CD4-positive, alpha-beta T cell treated with Interferon gamma for 1 hour (primary cell): Measurements from ENCODE around the gene SLC1A2.

Experiments
- DNase-seq: peaks from one replicate; pipeline ENCODE4 v3.0.0-alpha.2; 2020

SLC1A2 gene

DNA sequence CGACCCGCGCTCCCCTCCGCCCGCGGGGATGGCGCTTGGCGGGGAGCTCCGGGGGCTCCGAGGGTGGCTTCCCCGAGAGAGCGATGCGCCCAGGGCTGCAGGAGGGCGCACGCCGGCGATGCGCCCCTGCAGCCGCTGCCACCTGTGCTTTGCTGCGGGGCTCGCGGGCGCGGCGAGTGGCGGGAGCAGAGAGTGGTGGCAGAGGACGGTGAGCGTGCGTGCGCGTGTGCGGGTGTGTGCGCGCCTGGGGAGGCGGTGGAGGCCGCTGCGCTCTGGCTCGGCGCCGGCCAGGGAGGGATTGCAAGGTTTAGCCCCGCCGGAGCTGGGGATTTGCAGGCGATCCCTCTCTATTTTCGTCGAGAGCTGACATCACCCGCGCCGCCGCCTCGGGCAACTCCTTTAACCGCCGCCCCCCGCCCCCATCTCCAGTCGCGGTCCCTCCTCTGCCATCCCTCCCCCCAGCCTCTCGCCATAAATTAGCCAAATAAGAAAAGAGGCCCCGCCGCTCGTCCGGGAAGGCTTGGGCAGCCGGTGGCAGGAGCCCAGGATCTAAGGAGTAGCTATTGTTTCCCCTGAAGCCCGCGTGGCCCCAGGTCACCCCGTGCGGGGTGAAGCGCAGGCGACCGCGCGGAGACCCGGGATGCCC, at the start of gene SLC1A2:
Gene SLC1A2, minus strand, starts transcription at position 375 of the 646 bp plus-strand sequence. CDS start 592 bp downstream, outside the sequence.
- no peak for DNase-seq

DNA sequence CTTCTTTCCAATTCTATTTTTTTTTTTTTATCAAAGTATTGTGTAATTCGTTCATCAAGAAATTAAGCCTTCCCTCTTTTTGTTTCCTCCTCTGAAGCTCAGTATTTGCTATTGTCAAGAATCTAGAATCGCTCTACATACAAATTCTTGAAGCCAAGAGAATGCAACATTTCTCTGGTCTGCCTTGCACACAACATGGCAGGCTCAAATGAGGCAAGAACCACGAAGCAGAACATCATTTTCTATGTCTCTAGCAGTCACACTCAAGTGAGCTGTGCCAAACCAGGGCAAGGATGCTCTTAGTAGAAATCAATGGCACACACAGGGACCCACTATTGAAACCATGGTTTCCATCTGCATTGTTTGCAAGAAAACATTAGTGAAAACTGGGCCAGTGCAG, 46.7 kb upstream of the SLC1A2 start:
- DNase-seq = no peak

DNA sequence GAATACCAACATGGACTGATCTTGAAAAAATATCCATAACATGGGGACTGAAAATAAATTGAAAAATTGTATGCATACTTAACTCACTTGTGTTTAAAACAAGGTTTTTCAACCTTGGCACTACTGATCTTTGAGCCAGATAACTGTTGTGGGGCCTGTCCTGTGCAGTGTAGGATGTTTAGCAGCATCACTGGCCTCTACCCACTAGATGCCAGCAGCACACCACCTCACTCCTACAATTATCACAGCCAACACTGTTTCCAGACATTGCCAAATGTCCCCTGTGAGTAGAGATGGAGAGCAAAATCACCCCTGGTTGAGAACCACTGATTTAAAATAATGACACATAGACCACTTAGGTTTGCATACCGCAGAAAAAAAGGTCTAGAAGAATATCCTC, 45.0 kb upstream of the SLC1A2 start:
- no peak for DNase-seq

DNA sequence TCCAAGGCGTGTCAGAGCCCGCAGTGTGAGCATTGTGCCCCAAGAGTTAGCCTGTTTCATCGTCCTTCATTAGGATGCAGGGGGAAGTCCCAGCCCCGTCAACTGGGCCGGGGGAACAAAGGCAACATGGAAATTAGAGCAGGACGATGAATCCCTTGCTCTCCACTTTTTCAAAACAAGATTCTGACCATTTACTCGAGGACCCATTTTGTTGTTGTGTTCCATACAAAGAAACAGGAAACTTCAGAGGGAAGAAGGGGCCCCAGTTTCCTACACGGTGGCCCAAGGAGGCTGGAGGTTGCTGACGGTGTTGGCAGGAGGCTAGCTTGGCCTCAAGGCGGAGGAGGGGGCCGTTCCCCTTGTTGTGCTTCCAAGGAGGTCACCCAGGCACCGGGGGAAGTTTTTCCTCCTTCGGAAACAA, 44.0 kb upstream of the SLC1A2 start:
- no peak for DNase-seq

DNA sequence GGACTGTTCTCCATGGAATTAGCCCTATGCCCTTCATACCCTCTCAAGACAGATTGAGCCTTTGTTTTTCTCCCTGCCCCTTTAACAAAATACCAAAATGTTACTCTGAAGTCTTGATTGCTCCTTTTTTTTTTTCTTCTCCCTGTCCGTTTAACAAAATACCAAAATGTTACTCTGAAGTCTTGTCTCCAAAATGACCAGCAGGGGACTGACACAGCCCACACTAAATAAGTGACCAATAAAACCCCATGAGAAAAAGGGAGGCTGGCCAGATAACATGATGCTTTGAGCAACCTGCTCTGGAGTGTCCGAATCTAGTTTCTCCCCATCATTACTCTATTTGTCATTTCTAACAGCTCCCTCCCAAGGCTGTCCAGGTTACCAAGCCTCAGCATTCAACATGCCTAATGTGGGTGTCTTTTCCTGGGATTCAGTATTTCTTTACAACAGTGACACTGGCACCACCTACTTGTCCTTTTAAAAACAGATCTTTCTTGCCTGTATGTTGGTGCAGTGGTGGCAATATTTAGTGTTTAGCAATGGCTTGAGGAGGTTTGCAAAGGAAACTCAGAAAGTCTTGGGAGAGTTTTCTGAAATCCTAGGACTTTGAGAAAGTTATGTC, 42.7 kb upstream of the SLC1A2 start:
- no peak for DNase-seq

DNA sequence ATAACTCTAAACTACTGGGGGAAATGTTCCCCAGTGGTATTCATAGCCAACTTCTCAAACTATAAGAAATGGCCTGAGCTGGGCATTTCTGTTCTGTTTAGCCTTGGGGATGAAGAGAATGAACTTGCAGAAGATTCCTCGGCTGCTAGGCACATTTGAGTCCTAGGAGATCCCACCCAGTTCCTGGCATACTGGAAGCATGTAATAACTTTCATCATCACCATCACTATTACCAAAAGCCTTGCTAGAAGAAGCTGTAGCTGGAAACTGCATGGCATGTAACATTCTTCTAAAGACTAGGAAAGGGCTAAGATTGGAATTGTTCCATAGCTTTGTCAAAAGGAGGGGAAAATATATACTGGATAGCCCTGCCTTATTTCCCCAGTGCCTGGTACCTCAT, 40.1 kb upstream of the SLC1A2 start:
- no peak for DNase-seq

DNA sequence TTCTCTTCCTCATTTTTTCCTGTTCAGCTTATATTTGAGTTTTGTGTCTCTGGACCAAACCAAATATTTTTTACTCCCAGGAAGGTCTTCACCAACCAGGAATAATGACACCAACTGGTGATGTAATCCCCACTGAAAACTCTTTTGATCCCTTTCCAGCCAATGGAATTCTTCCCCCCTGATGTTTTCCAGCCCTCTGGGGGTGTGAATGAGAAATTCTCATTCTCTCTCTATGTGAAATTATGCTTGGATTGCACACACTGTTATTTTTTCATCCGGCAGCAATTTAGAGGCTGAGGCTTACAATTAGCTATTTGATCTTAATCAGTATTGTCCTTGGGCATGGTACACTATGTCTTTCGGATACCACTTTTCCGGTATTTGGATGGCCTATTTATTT, 39.5 kb upstream of the SLC1A2 start:
- DNase-seq = no peak

DNA sequence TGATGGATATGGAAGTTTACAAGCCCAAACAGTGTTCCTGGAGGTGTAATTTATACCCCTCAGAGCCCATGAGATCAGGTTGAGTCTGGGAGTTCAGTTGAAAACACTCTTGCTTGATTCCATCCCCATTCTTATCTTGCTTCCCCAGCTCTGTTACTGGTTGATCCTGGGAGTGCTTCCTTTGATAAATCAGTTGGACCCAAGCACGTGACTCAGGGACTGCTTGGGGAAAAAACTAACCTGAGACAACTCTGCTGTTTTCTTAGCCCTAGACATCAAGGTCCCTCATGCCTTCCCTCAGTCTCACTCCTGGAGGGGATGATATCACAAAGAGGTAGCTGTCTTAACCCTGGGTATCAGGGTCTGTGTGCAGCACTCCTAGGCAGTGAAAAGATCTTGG, 35.0 kb upstream of the SLC1A2 start:
- no peak for DNase-seq

DNA sequence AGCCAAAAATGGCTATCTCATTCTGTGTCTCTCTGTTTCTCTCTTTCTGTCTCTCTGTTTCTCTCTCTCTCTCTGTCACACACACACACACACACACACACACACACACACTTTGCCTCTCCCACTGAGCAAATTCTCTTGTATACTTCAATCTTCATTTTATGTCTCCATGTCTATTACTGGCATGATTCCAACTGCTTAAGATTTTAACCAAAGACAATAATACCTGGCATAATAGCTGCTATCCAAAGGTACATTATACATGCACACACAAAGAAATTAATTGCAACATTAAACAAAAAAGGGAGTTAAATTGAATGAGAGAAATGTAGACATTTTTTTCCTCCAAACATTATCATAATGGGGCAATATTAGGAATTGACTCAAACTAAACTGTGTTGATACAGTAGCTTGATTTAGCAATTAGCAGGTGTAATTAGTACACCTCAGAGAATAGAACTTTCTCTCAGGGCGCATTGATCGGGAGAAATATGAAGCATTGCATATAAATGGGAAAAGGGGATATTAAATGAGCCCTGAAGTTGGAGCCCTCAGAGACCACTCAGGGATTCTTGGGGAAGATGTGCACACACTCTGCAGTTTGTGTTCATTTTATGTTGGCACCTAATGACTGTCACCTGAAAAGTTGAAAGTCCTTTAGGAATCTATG, 17.4 kb upstream of the SLC1A2 start:
- no peak for DNase-seq

DNA sequence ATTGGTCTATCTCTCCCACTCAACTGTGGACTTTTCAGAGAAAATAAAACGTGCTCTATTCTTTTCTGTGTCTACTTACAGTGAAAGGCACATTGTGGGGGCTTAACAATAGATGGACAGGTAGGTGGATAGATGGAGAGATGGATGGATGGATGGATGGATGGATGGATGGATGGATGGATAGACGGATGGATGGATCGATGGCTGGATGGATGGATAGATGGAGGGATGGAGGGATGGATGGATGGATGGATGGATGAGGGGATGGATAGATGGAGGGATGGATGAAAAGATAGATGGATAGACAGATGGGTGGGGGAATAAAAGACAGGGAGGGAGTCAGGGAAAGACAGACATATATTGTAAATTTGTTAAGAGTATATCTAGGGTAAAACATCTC, 14.2 kb upstream of the SLC1A2 start:
- DNase-seq = no peak

DNA sequence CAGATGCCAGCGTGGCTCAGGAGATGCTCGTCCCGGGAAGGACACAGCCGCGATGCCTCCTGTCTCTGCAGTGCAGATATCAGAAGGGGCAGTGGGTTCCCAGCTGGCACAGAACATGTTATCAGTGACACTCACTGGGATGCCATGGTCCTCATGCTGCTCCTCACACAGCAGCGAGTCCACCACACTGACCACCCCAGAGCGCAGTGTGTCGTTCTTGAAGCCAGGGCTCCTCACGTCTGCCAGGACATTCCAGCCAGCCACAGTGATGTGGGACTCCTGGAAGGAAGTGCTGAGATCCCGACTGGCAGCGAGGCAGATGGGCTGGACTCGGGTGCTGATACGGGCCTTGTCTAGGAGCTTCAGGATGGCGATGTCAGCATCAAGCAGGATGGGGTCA, 13.1 kb upstream of the SLC1A2 start:
- DNase-seq = no peak

DNA sequence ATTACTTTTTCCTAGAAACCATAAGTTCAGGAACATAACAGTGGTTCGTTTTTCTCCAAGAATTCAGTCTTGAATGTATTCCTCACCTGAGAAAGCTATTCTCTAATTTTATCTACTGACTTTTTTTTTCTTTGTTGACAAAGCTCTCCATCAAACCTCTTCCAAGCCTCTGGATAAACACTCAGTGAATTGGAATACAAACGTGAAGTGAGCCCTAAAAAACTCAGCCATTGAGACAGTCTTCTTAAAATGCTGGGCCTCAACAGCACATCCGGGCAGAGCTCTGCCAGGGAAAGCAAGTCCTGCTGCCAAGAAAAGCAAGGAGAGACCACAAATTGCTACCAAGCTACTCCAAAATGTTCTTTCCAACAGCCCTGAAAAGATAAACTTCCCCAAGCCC, 7.7 kb upstream of the SLC1A2 start:
- no peak for DNase-seq

DNA sequence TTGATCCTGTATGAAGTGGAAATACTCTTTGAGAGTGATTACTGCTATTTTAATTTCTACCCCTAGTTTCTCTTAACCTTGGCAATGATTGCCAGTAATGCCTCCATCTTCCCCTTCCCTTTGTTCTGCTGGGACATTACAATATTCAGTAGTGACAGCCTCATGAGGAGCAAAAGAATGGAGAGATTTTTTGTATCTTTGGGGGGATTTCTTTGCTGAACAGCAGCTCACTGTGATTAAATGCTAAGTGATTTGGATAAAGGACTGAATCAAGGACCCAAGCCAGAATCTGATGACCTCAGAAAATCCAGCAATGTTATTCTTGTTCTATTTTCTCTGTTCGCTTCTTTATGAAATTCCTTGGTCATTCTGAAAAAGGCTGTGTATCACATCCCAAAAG, 7.0 kb upstream of the SLC1A2 start:
- no peak for DNase-seq

DNA sequence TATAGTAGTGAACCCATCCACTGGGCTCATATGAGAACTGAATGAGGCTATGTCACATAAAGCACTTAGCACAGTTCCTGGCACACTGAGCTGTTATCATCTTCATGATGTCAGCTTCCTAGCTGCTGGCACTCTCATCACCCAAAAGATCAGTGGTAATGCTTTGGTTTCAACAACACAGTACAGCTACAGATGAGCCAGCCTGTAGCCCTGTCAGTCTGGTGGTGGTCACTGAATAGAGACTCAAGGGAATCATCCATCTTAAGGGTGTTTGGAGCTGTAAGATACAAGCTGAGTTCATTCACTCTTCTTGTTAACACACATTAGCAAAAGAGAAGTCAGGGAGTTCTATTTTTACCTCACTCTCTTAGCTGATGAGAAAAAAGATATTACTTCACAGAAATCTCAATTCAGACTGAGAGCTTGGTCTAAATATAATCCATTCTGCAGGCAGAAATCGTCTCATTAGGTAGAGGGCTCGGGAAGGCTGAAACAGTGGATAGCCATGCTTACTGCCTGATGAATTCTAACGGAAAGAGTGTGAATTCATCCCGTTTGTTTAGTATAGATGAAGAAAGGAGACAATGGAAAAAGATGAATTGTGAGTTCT, 6.3 kb upstream of the SLC1A2 start:
- DNase-seq = no peak

DNA sequence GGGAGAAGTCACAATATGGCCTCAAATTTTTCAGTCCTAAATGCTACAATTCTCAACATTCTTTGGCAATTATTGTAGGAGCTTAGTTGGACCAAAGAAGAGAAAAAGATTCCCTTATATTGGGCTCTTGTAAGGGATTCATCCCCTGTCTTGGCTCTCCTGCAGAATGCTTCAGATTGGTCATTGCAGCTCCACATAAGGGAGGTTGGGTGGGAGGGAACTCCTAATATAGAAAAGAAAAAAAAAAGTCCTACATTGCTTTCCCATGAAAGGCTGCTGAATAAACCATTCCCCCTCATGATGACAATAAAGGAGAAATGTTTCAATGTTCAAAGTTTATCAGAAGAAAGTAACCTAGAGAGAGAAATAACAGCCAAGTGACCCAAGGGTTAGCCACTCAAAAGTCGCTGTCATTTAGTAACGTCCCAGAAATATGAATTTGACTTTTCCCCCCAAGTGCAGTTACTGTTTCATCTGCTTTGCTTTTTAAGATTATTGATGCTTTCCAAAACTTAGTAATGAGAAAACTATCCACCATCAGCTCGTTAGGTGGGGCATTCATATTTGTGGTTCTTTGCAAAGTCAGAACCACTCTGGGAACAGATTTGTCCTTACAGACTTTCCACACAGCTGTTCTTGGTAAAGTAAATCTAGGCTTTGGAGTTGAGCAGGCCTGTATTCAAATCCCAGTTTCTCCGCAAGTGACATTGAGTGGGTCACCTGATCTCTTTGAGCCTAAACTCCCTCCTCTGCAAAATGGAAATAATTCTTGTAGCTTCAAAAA, 5.0 kb upstream of the SLC1A2 start:
- DNase-seq = no peak

DNA sequence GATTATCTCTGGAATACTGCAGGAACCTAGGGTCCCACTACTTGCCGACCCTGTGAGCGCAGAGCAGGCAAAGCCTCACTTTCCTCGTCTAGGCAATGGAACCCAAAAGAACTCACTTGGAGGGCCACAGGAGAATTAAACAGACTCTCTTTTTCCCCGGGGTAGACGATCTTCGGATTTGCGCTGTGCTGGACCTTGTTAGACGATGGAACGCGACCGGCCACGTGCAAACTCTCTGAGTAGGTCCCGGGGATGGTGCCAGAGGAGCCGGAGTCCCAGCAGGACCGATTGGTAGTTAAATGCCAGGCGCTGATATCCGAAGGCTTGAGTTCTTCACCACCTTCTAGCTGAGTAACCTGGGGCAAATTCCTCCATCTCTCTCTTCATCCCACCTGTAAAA, 1.0 kb upstream of the SLC1A2 start:
- DNase-seq = no peak

DNA sequence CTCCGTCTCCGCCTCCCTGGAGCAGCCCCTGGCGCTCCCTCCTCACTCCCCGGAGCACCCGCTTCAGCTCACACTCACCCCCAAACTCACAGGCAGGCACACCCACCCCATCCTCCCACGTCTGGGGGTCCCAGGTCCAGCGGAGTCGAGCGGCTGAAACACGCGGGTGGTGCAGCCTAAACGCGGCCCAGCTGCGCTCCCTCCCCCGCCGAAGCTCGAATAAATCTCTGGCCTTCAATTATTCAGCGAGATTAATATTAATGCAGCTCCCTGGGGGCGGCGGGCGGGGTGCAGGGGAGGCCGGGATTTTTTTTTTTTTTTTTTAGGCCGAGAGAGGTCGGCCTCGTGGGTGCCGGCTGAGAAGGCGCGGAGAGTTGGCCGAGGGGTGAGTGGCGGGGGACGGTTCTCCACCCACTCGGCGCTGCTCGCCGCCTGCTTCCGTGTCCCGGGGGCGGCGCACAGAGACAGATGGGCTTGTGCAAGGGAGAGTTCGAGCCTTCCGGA, 524 bp upstream of the SLC1A2 start:
- DNase-seq = no peak

DNA sequence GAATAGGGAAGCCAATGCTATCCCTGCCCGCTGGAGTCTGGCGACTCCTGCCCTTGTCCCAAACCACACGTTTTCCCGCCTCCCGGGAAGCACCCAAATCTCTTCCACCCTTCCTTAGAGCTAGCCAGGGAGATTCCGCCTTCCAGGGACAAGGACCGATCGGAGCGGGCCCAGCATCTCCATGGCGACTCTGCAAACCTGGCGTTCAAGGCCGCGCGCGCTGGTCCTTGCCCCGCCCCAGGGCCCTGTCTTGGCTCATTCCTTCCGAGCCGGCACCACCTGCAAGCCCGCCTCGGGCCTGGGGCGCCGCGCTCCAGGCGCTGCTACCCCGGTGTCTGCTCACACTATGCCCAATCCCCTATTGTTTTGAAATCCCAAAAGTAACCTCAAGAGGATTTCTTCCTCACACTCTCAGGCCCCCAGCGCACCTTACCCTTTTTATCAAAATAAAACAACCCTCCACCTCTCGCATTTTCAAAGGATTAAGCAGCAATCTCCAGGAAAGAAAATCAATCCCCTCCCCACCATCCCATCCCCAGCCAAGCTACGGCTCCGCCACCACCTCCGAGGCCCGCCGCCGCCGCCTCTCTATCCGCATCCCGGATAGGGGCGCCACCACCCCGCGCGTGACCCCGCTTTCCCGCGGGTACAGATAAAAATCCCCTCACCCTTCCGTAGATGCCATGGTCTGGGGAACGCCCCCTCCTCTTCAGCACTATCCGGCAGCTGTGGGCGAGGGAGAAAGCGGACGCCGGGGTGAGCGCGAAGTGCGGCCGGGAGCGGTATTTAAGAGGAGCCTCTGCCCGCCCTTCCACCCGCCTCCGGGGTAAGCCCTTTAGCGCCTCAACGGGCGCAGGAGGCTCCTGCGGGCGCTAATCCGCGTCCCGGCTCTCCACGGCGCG, 825 bp downstream of the SLC1A2 start:
- DNase-seq = no peak

DNA sequence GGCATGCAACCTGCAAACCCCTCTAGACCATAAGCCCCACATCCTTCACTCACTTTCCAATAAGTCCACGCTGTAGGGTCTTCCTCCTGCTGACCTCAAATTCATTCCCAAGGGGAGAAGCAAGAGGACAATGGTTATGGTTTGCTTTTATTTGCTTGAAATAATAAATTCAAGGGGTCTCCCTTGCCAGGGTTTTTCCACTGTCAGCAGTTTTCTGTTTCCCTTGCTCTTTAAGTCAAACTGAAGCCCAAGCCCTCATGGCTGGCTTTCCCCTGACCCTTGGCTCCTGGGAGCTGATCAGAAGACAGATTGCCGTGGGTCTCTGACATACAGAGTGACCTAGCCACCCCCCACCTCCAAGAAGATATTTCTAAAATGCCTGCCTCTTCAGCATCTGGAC, 3.9 kb downstream of the SLC1A2 start:
- no peak for DNase-seq

DNA sequence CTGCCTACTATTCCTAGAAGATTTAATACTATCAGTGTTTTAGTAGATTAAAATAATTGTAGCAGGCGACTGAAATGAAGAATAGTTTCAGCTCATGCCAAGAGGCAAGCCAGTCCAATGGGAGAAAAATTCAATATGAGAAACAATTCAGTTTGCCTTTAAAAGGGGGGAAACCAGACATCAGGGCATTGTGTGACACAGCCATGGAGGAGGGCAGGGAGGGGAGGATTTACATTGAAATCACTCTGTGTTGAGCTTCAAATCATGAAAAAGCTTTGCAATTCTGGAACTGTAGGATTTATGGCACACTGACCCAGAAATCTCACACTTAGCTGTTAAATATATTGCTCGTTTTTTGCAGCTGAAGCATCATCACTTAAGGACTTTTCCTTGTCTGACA, 4.6 kb downstream of the SLC1A2 start:
- no peak for DNase-seq

DNA sequence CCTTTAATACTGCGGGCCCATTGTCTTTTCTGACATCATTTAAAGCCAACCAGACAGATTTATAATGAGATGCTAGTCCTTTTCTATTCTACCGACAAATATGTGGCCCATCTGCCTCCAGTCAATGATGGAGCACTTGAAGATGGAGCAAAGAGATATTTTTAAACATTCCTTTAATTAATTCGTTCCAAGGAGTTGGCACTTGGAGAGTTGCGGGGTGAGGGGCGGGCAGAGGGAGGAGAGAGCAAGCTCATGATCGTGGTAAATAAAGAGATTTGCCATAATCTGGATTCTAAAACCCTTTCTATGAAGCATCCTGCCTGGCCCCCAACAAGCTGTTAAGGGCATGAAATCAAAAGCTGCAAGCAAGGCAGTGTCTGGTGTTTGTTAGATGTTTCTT, 5.0 kb downstream of the SLC1A2 start:
- DNase-seq = no peak

DNA sequence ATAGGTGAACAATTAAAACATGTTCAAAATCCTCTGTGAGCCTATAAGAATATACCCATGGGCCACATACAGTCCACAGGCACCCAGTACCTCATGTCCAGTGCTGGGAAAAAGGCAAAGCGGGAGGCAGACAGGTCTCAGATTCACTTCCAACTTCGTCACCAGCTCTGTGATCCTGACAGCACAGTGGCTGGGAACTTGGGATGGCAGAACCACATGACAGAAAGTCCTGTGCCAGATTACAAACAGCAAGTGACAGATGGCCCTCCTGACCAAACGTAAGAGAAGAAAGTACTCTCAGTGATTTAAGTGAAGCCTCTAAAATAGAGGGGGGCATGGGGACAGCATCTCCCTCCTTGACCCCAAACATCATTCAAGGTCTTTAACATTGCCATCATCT, 5.8 kb downstream of the SLC1A2 start:
- no peak for DNase-seq
